ENCODE results near the gene FBXO10. TPM values are rescaled to one million over a fixed set of nuclear protein-coding genes. Genes with fewer than 3 reads are reported as not detected.

Gene FBXO10
- total and polyA plus RNA-seq, 2 of the 4 experiments (the other 2 are of a cell fraction), result 6.6 to 6.7 TPM

DNA sequence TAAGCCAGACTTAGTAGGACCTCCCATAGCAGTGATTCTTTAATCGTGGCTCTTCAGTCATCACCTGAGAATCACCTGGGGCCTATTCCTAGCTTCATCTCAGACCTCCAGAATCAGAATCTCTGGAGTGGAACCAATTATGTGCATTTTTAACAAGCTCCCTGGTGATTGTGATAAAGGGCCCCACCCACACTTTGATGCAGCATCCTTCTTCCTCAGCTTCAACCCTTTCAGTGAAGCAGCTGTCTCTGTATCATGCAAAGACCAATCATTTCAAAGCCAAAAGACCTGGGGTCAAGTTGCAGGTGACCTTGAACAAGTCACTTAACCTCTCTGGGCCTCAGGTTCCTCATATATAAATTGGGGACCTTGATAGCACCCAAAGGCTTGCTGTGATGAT, 17.1 kb downstream of the FBXO10 start:
- Histone ChIP-seq H3K27me3 (ENCODE audit: control insufficient read depth, insufficient read depth, low read length) (no peaks in the 10 kb centered on the region), H3K14ac (replicated peaks; ENCODE audit: low read depth, low read length) (no peak overlapping the region), H3K18ac (ENCODE audit: low read depth, low read length) (no peak overlapping the region), H3K56ac (ENCODE audit: extremely low read depth, insufficient read depth, low read length) (no peak overlapping the region), H3K9me3 (ENCODE audit: control insufficient read depth, insufficient read depth, low read length) (no peaks in the 10 kb centered on the region), H2AK9ac (replicated peaks; ENCODE audit: low read depth, low read length, poor library complexity) (no peak overlapping the region), H3K4ac (ENCODE audit: low read depth, low read length) (no peak overlapping the region), H3K36me3 (ENCODE audit: control insufficient read depth, insufficient read depth, low read length) (peaks cover 2% of the 10 kb centered on the region), H3K4me3 (ENCODE audit: insufficient read depth, low read depth, low read length) (no peak overlapping the region), H3K9me1 (ENCODE audit: insufficient read depth, low read length) (peaks cover 6% of the 10 kb centered on the region; the same call in 1 of the 2 replicates), H2BK15ac (ENCODE audit: low read depth, low read length) (no peak overlapping the region), H4K8ac (ENCODE audit: low read depth in 2 of 2, low read length in 2 of 2) (no peak overlapping the region), H4K20me1 (ENCODE audit: insufficient read depth, low read length) (peaks cover 3% of the 10 kb centered on the region; the same call in 1 of the 2 replicates), H3K79me1 (ENCODE audit: low read depth in 1 of 2, low read length in 2 of 2) (peaks cover 20 to 39% of the 10 kb centered on the region in 2 experiments), H3K4me1 (ENCODE audit: control insufficient read depth, insufficient read depth, low read length) (no peaks in the 10 kb centered on the region), H4K91ac (ENCODE audit: insufficient read depth, low read depth, low read length) (no peak overlapping the region), H3K27ac (ENCODE audit: insufficient read depth, low read length) (no peak overlapping the region), H2BK5ac (ENCODE audit: low read depth, low read length, poor library complexity, severe bottlenecking) (no peak overlapping the region), H2BK120ac (ENCODE audit: low read depth, low read length) (no peak overlapping the region), H3K4me2 (ENCODE audit: low read depth, low read length) (no peak overlapping the region), H4K5ac (ENCODE audit: low read depth, low read length) (no peak overlapping the region), H2AK5ac (ENCODE audit: low read depth, low read length) (no peak overlapping the region), H2BK20ac (ENCODE audit: low read depth, low read length) (no peak overlapping the region), H2AFZ (replicated peaks; ENCODE audit: low read length, poor library complexity) (no peak overlapping the region), H3K23ac (ENCODE audit: low read depth, low read length) (no peak overlapping the region), H3K9ac (ENCODE audit: low read depth, low read length) (no peak overlapping the region)
- TF ChIP-seq, protein P1, sequence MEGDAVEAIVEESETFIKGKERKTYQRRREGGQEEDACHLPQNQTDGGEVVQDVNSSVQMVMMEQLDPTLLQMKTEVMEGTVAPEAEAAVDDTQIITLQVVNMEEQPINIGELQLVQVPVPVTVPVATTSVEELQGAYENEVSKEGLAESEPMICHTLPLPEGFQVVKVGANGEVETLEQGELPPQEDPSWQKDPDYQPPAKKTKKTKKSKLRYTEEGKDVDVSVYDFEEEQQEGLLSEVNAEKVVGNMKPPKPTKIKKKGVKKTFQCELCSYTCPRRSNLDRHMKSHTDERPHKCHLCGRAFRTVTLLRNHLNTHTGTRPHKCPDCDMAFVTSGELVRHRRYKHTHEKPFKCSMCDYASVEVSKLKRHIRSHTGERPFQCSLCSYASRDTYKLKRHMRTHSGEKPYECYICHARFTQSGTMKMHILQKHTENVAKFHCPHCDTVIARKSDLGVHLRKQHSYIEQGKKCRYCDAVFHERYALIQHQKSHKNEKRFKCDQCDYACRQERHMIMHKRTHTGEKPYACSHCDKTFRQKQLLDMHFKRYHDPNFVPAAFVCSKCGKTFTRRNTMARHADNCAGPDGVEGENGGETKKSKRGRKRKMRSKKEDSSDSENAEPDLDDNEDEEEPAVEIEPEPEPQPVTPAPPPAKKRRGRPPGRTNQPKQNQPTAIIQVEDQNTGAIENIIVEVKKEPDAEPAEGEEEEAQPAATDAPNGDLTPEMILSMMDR (conservative IDR thresholded peaks at IDR 0.05; ENCODE audit: low read depth, low read length), result no peak
- TF ChIP-seq MAFK (IDR thresholded peaks at IDR 0.05; ENCODE audit: low read depth, low read length), result no peak
- TF ChIP-seq RCOR1 (IDR thresholded peaks at IDR 0.05; ENCODE audit: insufficient replicate concordance, low read length), result no peak
- no peak for TF ChIP-seq RAD21 (IDR thresholded peaks at IDR 0.05; ENCODE audit: low read length)
- no peak for TF ChIP-seq FOS (IDR thresholded peaks at IDR 0.05; ENCODE audit: low read depth, low read length)
- no peak for TF ChIP-seq MAZ (IDR thresholded peaks at IDR 0.05; ENCODE audit: borderline replicate concordance, low read depth, low read length)
- no peak for TF ChIP-seq NFE2L2 (IDR thresholded peaks at IDR 0.05; ENCODE audit: low read depth, low read length)
- TF ChIP-seq RFX5 (IDR thresholded peaks at IDR 0.05; ENCODE audit: low read depth, low read length), result no peak
- no peak for TF ChIP-seq CEBPB (IDR thresholded peaks at IDR 0.05; ENCODE audit: low read depth, low read length)
- BruUV-seq (replicated peaks), result no TSS peak
- CTCF ChIA-PET, result no interaction called here
- DNase-seq (no peak), ATAC-seq (ENCODE audit: low read depth) (no peak)
- dilution Hi-C loops (cut with HindIII; ENCODE audit: low sequenced_read_pairs, unreplicated experiment) (no loop called here), in situ Hi-C loops (cut with MboI; ENCODE audit: low sequenced_read_pairs) (no loop called here), intact Hi-C loops (cut with micrococcal nuclease) (no loop called here)
- POLR2A ChIA-PET (ENCODE audit: unreplicated experiment), result no interaction called here
- WGBS, 2 experiments (ENCODE audit: extremely low coverage in 2 of 2, insufficient read length in 1 of 2), result 86% methylated on average over 1 of the region's 1 CpG; no CpG with 5 or more reads in 1 of the 2 experiments

All from IMR-90 (cell line).